Cerebellar cortex (tissue), 1 donor: ENCODE measurements around the gene PI3.

Source experiments
- DNase-seq: peaks from one replicate; pipeline ENCODE4 v3.0.0-alpha.2; 2015; ENCODE audit warnings: low spot score

PI3 gene

DNA sequence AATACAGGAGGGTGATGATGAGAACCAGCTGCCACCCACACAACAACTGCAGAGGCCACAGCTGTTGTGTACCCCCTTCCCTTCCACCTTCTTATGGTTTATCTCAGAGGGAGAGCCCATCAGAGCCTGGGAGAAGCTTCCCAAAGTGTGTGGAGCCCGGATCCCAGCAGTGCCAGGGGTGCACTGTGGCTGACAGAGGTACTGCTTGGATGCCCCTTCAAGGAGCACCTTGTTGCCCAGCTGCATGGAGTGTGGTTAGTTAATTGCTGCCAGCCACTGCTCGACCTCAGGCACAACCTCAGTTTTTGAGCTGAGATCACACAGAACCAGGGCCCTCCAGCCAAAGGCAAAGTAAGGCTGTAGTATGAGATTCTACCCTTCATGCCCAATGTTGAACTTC lies 13.0 kb downstream of the PI3 start:
- DNase-seq: no peak

- DNase-seq: no peak
Measured at GRCh38 chr20:45189067-45189609, 14.4 kb downstream of the PI3 start.

DNA sequence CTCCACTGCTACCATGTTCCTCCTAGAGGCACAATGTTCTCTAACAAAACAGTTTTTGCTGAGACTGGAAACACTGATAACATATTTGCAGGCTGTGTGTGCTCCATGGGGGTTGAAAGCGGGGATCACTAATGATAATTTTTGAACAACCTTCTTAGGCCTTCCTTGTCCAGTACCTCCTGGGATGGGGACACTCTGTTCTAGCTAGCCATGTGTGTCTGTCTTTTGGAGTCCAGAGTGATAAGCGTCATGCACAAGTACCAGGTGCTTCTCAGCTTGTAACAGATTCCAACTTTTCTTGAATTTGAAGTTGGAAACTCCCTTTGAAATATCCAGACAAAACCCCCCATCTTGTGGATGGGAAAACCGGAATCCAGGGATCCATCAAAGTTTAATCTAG lies 15.2 kb downstream of the PI3 start:
- DNase-seq: no peak

- no peak for DNase-seq
Measured at GRCh38 chr20:45191926-45192325, 17.2 kb downstream of the PI3 start.

DNA sequence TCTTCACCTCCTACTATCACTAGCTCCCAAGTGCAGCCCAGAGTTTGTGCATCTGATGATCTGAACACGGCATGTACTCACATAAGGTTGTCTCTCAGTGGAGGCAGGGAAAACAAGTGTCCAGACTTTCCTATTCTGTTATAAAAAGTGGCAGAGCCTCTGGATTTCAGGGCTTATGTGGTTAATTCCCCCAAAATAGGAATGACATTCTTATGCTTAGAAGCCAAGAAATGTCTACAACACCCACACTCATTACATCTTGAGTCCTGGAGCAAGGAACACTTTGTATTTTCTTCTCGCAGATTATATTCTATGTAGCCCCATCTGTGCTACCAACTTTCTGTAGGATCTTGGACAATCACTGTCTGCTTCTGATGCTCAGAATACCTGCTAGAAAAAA lies 18.6 kb downstream of the PI3 start:
- DNase-seq: no peak

- DNase-seq: no peak
Measured at GRCh38 chr20:45206725-45207124, 32.0 kb downstream of the PI3 start, which contains the start of gene SEMG1. TSS of gene SEMG1 (plus strand) at chr20:45207033. CDS start at chr20:45207054, 21 bp downstream.

DNA sequence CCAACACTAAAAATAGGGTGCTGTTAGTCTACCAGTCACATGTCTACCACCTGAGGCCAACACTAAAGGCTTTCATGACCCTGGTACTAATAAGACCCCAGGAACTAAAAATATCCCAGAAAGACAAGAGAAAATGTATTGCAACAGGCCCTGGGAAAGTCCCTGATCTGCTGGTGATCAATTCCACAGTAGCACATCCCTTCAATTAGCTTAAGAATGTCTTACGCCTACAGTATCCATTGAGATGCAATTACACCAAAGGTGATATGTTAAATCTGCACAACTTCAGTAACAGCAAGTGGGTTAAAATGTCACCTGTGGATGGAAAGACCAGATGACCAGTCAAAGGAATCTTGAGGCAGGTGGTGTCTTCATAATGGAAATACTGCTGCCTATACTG lies 35.2 kb downstream of the PI3 start:
- DNase-seq: no peak

DNA sequence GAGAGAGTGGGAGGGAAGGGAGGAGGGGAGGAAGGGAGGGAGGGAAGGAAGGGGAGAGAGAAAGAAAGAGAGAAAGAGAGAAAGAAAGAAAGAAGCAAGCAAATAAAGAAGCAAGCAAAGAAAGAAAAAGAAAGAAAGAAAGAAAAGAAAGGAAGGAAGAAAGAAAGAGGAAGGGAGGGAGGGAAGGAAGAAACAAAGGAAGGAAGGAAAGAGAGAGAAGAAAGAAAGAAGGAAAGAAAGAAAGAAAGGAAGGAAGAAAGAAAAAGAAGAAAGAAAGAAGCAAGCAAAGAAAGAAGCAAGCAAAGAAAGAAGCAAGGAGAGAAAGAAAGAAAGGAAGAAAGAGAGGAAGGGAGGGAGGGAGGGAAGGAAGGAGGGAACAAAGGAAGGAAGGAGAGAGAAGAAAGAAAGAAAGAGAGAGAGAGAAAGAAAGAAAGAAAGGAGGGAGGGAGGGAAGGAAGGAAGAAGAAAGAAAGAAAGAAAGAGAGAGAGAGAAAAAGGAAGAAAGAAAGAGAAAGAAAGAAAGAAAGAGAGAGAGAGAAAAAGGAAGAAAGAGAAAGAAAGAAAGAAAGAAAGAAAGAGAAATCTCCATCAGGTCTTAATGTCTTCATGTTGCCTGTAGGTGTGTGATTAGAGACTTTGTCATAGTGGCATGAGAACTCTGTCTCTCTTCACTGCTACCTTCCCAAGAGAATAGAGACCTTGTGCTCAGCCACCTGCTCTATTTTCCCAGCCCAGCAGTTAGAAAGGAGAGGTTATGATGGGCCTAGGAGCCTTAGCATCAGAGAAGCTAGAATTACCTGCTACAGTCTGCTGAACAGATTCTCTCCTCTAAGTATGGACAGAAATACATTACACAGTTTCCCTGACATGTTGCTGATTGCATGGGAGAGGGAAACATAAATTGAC lies 37.1 kb downstream of the PI3 start:
- no peak for DNase-seq

GRCh38 chr20:45212836-45213235 lies 38.1 kb downstream of the PI3 start:
- no peak for DNase-seq

GRCh38 chr20:45218124-45218523 lies 43.4 kb downstream of the PI3 start:
- DNase-seq: no peak

DNA sequence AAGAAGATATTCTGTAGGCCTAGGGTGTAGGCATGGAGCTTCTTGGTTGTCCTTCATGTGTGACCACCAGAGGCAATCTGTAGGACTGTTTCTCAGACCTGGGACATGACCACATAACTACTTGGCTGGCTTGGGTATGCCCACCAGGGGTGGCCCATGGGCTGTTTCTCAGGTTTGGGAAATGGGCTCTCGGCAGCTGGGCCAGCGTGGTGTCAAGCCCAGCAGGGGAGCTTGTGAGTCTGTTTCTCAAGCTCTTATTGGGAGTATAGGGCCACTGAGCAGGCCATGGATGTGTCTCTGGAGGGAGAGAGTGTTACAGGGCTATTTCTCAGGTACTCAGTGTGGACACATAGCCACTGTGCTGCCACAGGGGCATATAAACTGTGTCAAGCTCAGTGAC lies 43.9 kb downstream of the PI3 start:
- no peak for DNase-seq

- DNase-seq: no peak
Measured at GRCh38 chr20:45221076-45221475, 46.4 kb downstream of the PI3 start, which contains the start of gene SEMG2. TSS of gene SEMG2 (plus strand) at chr20:45221373. CDS start at chr20:45221390, 17 bp downstream.

DNA sequence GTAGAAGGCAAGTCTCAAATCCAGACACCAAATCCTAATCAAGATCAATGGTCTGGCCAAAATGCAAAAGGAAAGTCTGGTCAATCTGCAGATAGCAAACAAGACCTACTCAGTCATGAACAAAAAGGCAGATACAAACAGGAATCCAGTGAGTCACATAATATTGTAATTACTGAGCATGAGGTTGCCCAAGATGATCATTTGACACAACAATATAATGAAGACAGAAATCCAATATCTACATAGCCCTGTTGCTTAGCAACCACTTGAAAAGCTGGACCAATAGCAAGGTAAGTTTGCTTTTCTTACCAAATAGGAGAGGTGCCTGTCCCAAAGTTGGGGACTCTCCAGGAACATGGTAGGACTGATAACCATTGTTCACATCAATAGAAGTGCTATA lies 48.4 kb downstream of the PI3 start:
- no peak for DNase-seq
